ENCODE measurements around the gene ESYT2. TPM values are rescaled to one million over a fixed set of nuclear protein-coding genes. Genes with fewer than 3 reads are reported as not detected.

ESYT2 gene
- total RNA-seq, 2 donors from 2014 or later: 24.4 to 31.8 TPM

GRCh38 chr7:158789842-158790241 is 39.5 kb downstream of the ESYT2 start:
- Mint-ChIP-seq H3K27me3 (no peaks in the 10 kb centered on the region), H3K9me3 (no peaks in the 10 kb centered on the region), H3K4me1 (ENCODE audit: low read depth in 2 of 2) (peaks cover 0 to 3% of the 10 kb centered on the region in 2 donors), H3K36me3 (peaks cover 6% of the 10 kb centered on the region), H3K4me3 (no peak overlapping the region), H3K27ac (no peak overlapping the region)
- ATAC-seq (no peak), DNase-seq (ENCODE audit: low spot score) (no peak)

- no peaks in the 10 kb centered on the region for H3K36me3 Mint-ChIP-seq
- H3K4me1 Mint-ChIP-seq (ENCODE audit: low read depth in 2 of 2): no peaks in the 10 kb centered on the region
- H3K27ac Mint-ChIP-seq: no peak overlapping the region
- H3K9me3 Mint-ChIP-seq: no peaks in the 10 kb centered on the region
- H3K27me3 Mint-ChIP-seq: no peaks in the 10 kb centered on the region
- ATAC-seq (no peak), DNase-seq (ENCODE audit: low spot score) (no peak)
- H3K4me3 Mint-ChIP-seq: no peak overlapping the region
These were observed 42.4 kb downstream of the ESYT2 start for GRCh38 chr7:158786898-158787297.

- ATAC-seq: no peak
- peaks cover 0 to 2% of the 10 kb centered on the region in 2 donors for H3K4me1 Mint-ChIP-seq (ENCODE audit: low read depth in 2 of 2)
- no peaks in the 10 kb centered on the region for H3K9me3 Mint-ChIP-seq
- H3K36me3 Mint-ChIP-seq: no peaks in the 10 kb centered on the region
- no peaks in the 10 kb centered on the region for H3K27me3 Mint-ChIP-seq
- no peak overlapping the region for H3K4me3 Mint-ChIP-seq
- DNase-seq (ENCODE audit: low spot score): no peak
- no peak overlapping the region for H3K27ac Mint-ChIP-seq
These were observed 45.0 kb downstream of the ESYT2 start for GRCh38 chr7:158784270-158784669.

- Mint-ChIP-seq H3K36me3 (no peaks in the 10 kb centered on the region), H3K4me3 (no peak overlapping the region), H3K9me3 (no peaks in the 10 kb centered on the region), H3K27me3 (no peaks in the 10 kb centered on the region), H3K4me1 (ENCODE audit: low read depth in 2 of 2) (peaks cover under 1 to 9% of the 10 kb centered on the region in 2 donors), H3K27ac (no peak overlapping the region)
- DNase-seq (ENCODE audit: low spot score) (no peak), ATAC-seq (no peak)
These were observed 45.7 kb downstream of the ESYT2 start for GRCh38 chr7:158783595-158783994.

- Mint-ChIP-seq H3K4me3 (no peak overlapping the region), H3K4me1 (ENCODE audit: low read depth in 2 of 2) (peaks cover 3 to 10% of the 10 kb centered on the region in 2 donors), H3K27ac (no peak overlapping the region), H3K36me3 (no peaks in the 10 kb centered on the region), H3K9me3 (no peaks in the 10 kb centered on the region), H3K27me3 (no peaks in the 10 kb centered on the region)
- DNase-seq (ENCODE audit: low spot score): no peak
- ATAC-seq: peak in 1 of 2 donors; percentile 24
These were observed 46.4 kb downstream of the ESYT2 start for GRCh38 chr7:158782761-158783401.

- no peak overlapping the region for H3K4me3 Mint-ChIP-seq
These were observed 47.2 kb downstream of the ESYT2 start for GRCh38 chr7:158781974-158782664.

GRCh38 chr7:158781217-158781973 is 47.9 kb downstream of the ESYT2 start:
- H3K27ac Mint-ChIP-seq: no peak overlapping the region
- H3K4me1 Mint-ChIP-seq (ENCODE audit: low read depth in 2 of 2): peaks cover 10 to 16% of the 10 kb centered on the region in 2 donors

More at GRCh38 chr7:158781974-158782664, 47.2 kb downstream of the ESYT2 start:
- Mint-ChIP-seq H3K36me3 (no peaks in the 10 kb centered on the region), H3K4me1 (ENCODE audit: low read depth in 2 of 2) (peaks cover 8 to 16% of the 10 kb centered on the region in 2 donors), H3K27ac (no peak overlapping the region), H3K27me3 (no peaks in the 10 kb centered on the region), H3K9me3 (no peaks in the 10 kb centered on the region)
- DNase-seq (ENCODE audit: low spot score) (no peak), ATAC-seq (no peak)

GRCh38 chr7:158779061-158780000 is 50.0 kb downstream of the ESYT2 start:
- no peak for ATAC-seq
- H3K9me3 Mint-ChIP-seq: no peaks in the 10 kb centered on the region

More at GRCh38 chr7:158781217-158781973, 47.9 kb downstream of the ESYT2 start:
- no peak for ATAC-seq
- Mint-ChIP-seq H3K27me3 (no peaks in the 10 kb centered on the region), H3K36me3 (no peaks in the 10 kb centered on the region), H3K9me3 (no peaks in the 10 kb centered on the region), H3K4me3 (no peak overlapping the region)
- DNase-seq (ENCODE audit: low spot score): no peak

GRCh38 chr7:158778471-158778870 is 50.8 kb downstream of the ESYT2 start:
- Mint-ChIP-seq H3K36me3 (no peaks in the 10 kb centered on the region), H3K4me1 (ENCODE audit: low read depth in 2 of 2) (peaks cover 15 to 16% of the 10 kb centered on the region in 2 donors), H3K9me3 (no peaks in the 10 kb centered on the region), H3K27ac (peak overlapping the region in 1 of 2 donors; percentile 44), H3K27me3 (no peaks in the 10 kb centered on the region), H3K4me3 (no peak overlapping the region)
- ATAC-seq (no peak), DNase-seq (ENCODE audit: low spot score) (no peak)

More at GRCh38 chr7:158779061-158780000, 50.0 kb downstream of the ESYT2 start:
- no peak for DNase-seq (ENCODE audit: low spot score)
- Mint-ChIP-seq H3K27ac (peak overlapping the region in 1 of 2 donors; percentile 44), H3K4me1 (ENCODE audit: low read depth in 2 of 2) (peaks cover 15 to 16% of the 10 kb centered on the region in 2 donors), H3K4me3 (no peak overlapping the region), H3K27me3 (no peaks in the 10 kb centered on the region), H3K36me3 (no peaks in the 10 kb centered on the region)

- peaks cover 15 to 16% of the 10 kb centered on the region in 2 donors for H3K4me1 Mint-ChIP-seq (ENCODE audit: low read depth in 2 of 2)
- H3K4me3 Mint-ChIP-seq: no peak overlapping the region
- H3K36me3 Mint-ChIP-seq: no peaks in the 10 kb centered on the region
- DNase-seq (ENCODE audit: low spot score) (no peak), ATAC-seq (no peak)
- H3K27ac Mint-ChIP-seq: peak overlapping the region in 1 of 2 donors; percentile 1
- no peaks in the 10 kb centered on the region for H3K9me3 Mint-ChIP-seq
- H3K27me3 Mint-ChIP-seq: no peaks in the 10 kb centered on the region
These were observed 51.5 kb downstream of the ESYT2 start for GRCh38 chr7:158777793-158778192.

- no peaks in the 10 kb centered on the region for H3K27me3 Mint-ChIP-seq
- H3K9me3 Mint-ChIP-seq: no peaks in the 10 kb centered on the region
- no peak overlapping the region for H3K4me3 Mint-ChIP-seq
- ATAC-seq: no peak
- peaks cover 15 to 16% of the 10 kb centered on the region in 2 donors for H3K4me1 Mint-ChIP-seq (ENCODE audit: low read depth in 2 of 2)
- no peak overlapping the region for H3K27ac Mint-ChIP-seq
- no peak for DNase-seq (ENCODE audit: low spot score)
- no peaks in the 10 kb centered on the region for H3K36me3 Mint-ChIP-seq
These were observed 52.8 kb downstream of the ESYT2 start for GRCh38 chr7:158776474-158776873.

GRCh38 chr7:158774952-158775351 is 54.4 kb downstream of the ESYT2 start:
- Mint-ChIP-seq H3K36me3 (no peaks in the 10 kb centered on the region), H3K27me3 (no peaks in the 10 kb centered on the region), H3K27ac (peak overlapping the region in 1 of 2 donors; percentile 57), H3K4me3 (no peak overlapping the region), H3K4me1 (ENCODE audit: low read depth in 2 of 2) (peaks cover 16 to 17% of the 10 kb centered on the region in 2 donors), H3K9me3 (no peaks in the 10 kb centered on the region)
- ATAC-seq (no peak), DNase-seq (ENCODE audit: low spot score) (no peak)

- DNase-seq (ENCODE audit: low spot score): no peak
- Mint-ChIP-seq H3K9me3 (no peaks in the 10 kb centered on the region), H3K4me3 (no peak overlapping the region), H3K27me3 (no peaks in the 10 kb centered on the region), H3K27ac (no peak overlapping the region), H3K36me3 (no peaks in the 10 kb centered on the region), H3K4me1 (ENCODE audit: low read depth in 2 of 2) (peaks cover 5 to 14% of the 10 kb centered on the region in 2 donors)
- no peak for ATAC-seq
These were observed 56.4 kb downstream of the ESYT2 start for GRCh38 chr7:158772916-158773315.

Data from natural killer cell treated with Interleukin-12 subunit alpha and Interleukin-12 subunit beta and Interleukin-15 and Interleukin-18, amount 100 ng/mL, for 72 hours (primary cell).